ENCODE data around the gene CSF2.
A peak's percentile ranks its signal among the peaks of the same experiment; 100 is the strongest.

The CSF2 gene

DNA sequence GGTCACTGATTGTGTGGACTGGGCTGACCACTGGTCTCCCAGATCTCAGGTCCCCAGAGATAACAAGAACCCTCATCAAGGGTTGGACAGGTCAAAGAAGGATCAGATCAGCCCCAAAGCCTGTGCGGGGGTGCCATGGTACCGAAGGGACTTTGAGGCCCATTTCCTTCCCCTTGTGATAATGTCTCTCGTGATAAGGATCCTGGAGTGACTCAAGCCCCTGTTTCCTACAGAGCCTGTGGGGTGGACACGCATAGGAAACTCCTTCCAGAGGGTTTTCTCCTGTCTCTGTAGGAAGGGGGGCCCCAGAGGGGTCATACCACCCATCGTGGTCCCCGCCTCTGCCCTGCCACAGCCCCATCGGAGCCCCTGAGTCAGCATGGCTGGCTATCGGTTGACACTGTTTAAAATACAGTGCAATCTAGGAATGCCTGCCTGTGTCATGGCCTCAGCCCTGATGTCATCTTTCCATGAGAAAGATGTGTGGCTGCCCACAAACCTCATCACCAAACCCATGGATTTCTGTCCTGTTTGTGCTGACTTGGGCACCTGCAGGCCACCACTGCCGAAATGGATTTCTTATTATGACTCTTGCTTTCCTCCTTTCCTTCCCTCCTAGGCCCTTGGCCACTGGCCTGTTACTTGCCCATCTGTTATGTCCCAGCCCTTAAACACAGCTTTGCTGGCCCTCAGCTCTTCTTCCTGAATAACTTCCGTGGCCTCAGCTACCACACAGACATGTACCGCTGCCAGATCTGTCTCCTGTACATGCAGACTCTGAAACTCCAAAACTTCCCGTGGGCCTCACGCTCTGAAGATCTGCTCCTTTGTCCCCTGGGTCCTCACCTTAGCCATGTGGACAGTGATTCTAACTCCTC, 2.9 kb upstream of the CSF2 start:
- no peak for DNase-seq

GRCh38 chr5:132071338-132071707, 2.3 kb upstream of the CSF2 start:
- no peak for DNase-seq

GRCh38 chr5:132072070-132072469, 1.5 kb upstream of the CSF2 start:
- DNase-seq, result no peak

DNA sequence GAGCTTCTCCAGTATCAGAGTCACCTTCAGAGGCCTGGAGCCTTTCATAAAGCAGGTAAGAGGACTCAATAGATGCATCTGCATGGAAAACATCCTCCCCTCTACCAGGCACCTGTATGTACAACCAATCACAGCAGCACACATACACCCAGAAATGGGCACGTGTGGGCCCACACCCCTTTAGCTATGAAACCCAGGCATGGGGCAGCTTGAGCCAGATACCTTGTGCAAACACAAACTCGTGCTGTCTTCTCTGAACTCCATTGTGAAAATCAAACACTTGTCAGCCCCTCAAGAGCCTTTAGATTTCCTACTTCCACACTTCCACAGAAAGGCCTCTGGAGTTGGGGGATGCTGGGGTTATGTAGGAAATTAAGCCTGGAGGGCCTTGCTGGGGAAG, 1.1 kb upstream of the CSF2 start:
- DNase-seq, result no peak

DNA sequence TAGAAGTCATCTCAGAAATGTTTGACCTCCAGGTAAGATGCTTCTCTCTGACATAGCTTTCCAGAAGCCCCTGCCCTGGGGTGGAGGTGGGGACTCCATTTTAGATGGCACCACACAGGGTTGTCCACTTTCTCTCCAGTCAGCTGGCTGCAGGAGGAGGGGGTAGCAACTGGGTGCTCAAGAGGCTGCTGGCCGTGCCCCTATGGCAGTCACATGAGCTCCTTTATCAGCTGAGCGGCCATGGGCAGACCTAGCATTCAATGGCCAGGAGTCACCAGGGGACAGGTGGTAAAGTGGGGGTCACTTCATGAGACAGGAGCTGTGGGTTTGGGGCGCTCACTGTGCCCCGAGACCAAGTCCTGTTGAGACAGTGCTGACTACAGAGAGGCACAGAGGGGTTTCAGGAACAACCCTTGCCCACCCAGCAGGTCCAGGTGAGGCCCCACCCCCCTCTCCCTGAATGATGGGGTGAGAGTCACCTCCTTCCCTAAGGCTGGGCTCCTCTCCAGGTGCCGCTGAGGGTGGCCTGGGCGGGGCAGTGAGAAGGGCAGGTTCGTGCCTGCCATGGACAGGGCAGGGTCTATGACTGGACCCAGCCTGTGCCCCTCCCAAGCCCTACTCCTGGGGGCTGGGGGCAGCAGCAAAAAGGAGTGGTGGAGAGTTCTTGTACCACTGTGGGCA, 642 bp downstream of the CSF2 start:
- no peak for DNase-seq

- no peak for DNase-seq
Measured at GRCh38 chr5:132074772-132075718, 1.5 kb downstream of the CSF2 start.

- no peak for DNase-seq
Measured at GRCh38 chr5:132075719-132076077, 2.1 kb downstream of the CSF2 start.

DNA sequence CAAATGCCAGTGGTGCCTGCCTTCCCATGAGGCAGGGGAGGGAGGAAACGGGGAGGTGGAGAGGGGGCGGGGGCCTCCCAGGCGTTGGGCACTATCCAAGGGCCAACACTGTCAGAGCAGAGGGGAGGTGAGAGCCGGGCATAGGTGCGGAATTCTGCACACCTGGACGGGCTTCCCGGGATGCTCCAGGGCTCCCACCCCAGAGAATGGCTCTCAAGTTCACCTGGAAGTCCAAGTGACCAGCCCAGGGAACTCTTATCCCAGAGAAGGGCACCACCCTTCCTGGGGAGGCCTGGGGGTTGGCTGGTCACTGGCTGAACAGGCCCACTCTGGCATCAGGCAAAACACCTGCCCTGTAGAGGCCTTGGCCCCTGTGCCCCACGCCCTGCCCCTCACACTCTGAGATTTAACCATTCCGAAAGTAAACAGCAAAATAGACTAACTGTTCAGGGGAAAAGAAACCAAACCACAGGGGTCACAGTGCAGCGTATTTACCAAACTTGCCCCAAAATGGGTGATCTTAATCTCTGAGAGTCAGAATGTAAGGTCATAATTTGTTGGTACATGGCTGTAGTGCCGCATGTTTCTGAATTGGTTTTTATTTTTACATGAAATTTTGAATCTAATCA, 2.7 kb downstream of the CSF2 start:
- DNase-seq, result no peak

DNA sequence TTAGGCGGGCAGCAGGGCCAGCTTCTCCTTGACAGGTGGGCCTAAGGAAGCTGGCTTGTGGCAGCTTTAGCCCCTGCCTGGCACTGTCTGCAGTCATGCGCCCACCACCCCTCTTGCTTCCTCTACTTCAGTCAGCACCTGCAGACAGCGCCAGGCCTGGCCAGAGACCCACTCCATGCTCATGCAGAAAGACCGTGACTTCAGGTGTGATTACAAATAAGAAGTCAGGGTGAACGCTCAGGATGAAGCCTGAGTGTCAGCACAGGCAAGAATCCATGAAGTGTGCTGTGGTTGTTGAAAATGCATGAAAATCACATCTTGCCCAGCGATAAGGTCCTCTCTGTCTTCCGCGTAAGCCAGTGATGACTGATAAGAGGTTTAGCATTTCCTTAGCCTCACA, 3.4 kb downstream of the CSF2 start:
- no peak for DNase-seq

DNA sequence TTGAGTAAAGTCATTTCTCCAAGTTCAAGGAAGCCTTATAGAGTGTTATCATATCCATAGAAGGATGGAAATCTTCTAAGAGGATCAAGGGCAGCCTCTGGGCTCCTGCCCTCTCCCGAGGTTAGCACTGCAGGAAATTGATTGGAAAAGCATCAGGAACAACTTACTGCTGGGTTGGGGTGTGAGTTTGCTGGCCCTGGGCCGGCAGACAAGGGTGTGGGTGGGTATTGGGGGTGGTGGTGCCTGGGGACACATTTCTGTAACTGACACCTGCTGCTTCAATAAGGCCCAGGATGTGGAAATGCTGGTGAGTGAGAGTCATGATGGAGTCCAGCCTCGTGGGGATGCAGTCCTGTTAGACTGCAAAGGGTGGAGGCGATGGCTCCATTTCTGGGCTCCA, 5.5 kb downstream of the CSF2 start:
- DNase-seq, result no peak

DNA sequence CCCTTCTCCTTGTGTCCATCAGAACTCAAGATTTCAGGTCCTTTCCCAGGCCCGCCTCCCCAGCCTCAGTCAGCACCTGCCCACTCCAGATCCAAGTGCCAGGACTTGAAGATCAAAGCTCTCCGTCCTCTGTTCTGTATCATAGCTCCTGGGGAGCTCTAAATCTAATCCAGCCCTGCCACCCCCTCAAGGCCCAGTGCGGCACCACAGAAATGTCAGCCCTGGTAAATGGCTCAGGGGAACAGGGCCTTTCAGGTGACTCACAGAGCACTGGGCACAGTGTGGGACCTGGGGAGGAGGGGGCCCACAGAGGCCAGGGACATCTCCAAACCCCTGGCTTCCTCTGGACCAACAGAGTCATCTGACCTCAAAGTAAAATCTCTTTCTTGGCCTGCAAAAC, 6.0 kb downstream of the CSF2 start:
- no peak for DNase-seq

- no peak for DNase-seq
Measured at GRCh38 chr5:132080595-132080994, 7.0 kb downstream of the CSF2 start.

DNA sequence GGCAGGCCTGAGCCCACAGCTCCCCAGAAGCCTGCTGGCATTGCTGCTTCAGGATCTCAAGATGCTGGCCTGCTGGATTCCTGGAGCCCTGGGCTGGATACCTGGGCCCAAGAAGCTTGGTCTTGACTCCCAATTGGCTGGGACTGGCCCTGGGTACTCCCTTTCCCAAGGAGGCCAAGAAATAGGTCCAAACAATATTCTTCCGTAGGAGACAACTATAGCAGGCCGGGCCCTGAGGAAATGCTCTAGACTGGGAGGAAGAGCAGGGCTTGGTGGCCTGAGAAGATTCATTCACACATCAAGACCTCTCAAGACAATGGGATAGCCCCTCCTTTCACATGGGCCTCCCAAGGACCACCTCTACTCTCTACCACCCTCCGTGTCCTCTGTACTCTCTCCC, 7.9 kb downstream of the CSF2 start:
- DNase-seq, result no peak

DNA sequence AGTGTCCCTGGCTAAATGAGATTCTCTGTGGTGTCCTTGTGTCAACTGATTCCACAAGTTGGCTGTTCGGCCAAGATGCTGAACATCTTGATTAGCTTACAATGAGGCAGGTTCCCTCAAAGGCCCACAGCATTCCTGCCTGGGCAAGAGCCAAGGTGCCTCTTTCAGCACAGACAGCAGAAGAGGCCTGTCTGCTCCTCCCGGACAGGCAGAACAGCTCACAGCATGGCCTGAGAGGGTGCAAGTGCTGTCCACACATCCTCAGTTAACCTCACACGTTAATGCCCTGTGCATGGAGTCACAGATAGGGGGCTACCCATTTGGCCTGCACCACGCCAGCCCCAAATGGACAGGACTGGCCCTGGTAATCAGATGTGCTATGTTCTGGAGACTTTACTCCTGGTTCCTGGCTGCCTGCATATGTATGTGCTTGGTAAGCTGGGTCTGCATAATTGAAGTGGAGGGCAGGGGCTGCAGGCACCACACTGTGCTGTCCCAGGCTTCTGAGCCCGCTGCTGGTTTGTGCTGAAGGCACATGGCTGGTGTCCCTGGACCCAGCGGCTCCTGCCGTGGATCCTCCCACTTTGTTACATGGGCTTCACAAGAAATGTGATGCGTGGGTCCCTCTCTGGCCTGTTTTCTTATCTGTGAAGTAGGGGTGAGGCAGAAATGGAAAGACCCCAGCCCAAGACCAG, 8.9 kb downstream of the CSF2 start:
- DNase-seq, result no peak

GRCh38 chr5:132083071-132083678, 9.6 kb downstream of the CSF2 start:
- DNase-seq, result no peak

DNA sequence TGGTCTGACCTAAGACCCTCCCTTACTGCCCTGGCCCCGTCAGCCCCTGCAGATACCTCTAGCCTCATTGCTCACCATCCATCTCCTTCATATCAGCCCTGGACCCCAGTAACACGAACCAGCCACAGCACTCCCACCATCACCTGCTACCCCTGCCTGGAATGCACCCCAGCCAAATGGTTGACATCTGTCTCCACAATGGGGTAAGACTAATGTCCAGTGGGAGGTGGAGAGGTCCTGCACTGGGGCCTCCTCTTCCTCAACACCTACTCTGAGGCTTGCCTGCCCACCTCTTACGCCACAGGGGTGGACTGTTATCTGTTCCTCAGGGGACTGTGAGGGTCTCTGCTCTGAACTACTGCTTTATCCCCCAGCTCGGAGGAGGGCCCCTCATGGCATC, 12.1 kb downstream of the CSF2 start:
- no peak for DNase-seq

- DNase-seq, result peak; percentile 96
Measured at GRCh38 chr5:132086277-132086794, 12.7 kb downstream of the CSF2 start.

- peak; percentile 94 for DNase-seq
Measured at GRCh38 chr5:132087176-132087575, 13.6 kb downstream of the CSF2 start.

DNA sequence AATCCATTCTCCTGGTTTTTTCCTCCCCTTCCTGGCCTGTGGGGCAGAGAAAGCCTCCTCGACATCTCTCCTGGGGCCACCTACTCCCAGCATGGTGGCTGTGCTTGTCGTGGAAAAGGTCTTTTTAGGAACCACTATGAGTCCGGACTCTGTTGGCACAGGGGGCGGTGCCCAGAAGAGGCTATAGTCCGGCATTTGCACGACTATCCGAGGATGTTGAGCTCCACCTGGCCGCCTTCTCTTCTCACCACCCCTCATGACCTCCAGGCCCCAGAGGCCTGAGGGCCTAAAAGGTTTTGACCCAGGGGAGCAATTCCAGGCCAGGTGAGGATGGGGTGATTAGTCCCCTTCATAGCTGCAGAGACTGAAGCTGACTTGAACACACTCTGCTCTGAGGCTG, 14.1 kb downstream of the CSF2 start:
- DNase-seq, result no peak

DNA sequence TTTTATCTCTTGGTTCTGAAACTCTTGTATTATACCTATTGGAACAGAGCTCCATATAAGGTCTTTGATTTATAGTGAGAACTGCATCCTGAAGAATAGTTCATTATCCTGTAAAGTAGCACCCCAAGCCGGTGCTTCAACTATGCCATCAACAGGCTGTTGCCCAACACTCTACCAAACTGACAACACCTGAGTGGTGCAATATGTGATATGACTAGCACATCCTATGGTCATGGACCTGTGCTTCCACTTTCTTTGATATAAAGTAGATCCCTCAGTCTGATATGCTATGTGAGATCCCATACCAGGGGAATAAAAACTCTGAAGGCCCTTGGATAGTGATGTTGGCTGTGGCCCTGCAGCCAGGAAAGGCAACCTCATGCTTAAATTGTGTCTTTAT, 15.8 kb downstream of the CSF2 start:
- no peak for DNase-seq

DNA sequence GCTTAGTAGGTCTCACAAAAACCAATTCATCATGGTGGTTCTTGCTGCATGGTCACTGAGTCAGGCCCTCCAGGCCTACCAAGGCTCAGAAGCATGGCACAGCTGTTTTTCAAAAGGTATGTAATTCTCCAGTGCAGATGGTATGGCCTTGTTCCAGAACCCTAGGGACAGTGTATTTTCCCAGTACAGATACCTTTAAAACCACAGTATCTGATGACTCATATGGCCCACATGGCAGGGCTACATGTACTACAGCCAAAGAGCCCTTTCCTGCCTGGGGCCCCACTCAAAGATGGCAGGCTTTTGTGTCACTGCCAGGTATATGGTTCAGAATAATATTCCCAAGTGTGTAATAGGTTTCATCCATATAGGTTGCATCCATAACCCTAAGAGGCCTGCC, 16.5 kb downstream of the CSF2 start:
- peak; percentile 88 for DNase-seq

DNA sequence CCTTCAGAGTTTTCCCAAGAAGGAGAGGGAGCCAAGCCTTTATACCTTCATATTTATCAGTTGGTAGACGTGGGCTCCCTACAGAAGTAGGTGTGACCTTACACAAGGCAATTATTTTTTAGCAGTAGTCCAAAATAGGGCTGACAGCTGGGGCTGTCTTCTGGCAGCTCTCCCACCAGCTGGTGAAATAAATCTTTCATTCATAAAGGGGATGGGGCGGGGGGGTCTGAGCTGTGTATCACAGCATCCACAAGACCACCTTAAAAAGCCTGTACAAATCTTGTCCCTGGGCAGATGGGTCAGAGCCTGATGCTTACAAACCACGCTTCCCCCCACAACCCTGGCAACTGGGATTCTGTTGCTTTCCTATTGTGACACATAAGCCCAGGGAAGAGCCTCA, 19.7 kb downstream of the CSF2 start:
- DNase-seq, result peak; percentile 42
